VCaP (cell line): ENCODE measurements around the gene MEIS2.

Experiments
- H3K27ac ChIP-seq: fragments of 450-650 bp; 2 replicates; pipeline ENCODE4 v1.5.1; 2017
- TF ChIP-seq, protein P1 (sequence below): fragments of 450-650 bp; conservative IDR thresholded peaks from 2 replicates; pipeline ENCODE4 v1.5.1; 2017; ENCODE audit warnings: mild to moderate bottlenecking, moderate library complexity

MEIS2 gene

DNA sequence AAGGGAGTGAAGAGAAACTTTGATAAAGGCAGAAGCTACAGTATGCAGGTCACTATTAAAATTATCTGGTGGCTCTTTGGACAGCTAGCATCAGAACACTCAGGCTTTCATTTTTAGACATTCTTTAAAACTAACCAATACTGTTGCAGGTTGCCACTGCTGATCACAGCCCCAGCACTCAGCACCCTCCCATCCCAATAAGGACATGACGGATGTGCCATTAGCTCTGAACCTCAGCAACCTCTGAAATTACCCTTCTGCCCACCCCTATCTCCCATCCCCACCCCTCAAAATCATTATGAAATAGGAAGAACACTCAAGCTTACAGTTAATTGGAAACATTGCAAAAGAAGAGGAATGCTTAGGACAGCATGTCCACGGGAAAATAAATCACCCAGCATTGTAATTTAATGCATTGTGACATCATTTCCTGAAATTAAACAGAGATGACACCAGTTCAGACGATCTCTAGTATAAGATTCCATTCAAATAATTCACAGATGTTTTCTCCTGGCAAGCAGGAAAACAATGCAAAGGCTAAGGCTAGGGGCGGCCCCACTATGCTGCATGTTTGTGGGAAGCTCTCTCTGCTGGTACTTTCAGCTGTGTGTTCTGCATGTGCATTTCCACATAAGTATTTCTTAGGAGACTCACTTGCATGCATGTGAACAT is 71.6 kb downstream of the MEIS2 start:
- TF ChIP-seq, protein P1, sequence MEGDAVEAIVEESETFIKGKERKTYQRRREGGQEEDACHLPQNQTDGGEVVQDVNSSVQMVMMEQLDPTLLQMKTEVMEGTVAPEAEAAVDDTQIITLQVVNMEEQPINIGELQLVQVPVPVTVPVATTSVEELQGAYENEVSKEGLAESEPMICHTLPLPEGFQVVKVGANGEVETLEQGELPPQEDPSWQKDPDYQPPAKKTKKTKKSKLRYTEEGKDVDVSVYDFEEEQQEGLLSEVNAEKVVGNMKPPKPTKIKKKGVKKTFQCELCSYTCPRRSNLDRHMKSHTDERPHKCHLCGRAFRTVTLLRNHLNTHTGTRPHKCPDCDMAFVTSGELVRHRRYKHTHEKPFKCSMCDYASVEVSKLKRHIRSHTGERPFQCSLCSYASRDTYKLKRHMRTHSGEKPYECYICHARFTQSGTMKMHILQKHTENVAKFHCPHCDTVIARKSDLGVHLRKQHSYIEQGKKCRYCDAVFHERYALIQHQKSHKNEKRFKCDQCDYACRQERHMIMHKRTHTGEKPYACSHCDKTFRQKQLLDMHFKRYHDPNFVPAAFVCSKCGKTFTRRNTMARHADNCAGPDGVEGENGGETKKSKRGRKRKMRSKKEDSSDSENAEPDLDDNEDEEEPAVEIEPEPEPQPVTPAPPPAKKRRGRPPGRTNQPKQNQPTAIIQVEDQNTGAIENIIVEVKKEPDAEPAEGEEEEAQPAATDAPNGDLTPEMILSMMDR, result no peak
- no peak overlapping the region for H3K27ac ChIP-seq

DNA sequence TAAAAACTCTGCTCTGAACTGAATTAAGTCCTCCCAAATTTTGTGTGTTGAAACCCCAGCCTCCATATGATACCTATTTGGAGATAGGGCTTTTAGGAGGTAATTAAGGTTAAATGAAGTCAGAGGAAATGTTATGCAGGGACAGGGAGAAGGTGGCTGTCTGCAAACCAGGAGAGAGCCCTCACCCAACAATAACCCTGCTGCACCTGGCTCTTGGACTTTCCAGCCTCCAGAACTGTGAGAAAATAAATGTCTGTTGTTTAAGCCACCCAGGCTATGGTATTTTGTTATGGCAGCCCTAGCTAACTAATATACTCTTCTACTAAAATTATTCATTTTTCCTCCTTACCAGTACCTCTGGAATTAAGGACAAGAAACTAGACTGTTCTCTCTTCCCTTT is 79.5 kb downstream of the MEIS2 start:
- H3K27ac ChIP-seq, result no peak overlapping the region

GRCh38 chr15:37019479-37020433 is 80.6 kb downstream of the MEIS2 start:
- H3K27ac ChIP-seq, result no peak overlapping the region
- TF ChIP-seq, protein P1, result no peak

More for the DNA sequence above, 79.5 kb downstream of the MEIS2 start:
- TF ChIP-seq, protein P1, result no peak

DNA sequence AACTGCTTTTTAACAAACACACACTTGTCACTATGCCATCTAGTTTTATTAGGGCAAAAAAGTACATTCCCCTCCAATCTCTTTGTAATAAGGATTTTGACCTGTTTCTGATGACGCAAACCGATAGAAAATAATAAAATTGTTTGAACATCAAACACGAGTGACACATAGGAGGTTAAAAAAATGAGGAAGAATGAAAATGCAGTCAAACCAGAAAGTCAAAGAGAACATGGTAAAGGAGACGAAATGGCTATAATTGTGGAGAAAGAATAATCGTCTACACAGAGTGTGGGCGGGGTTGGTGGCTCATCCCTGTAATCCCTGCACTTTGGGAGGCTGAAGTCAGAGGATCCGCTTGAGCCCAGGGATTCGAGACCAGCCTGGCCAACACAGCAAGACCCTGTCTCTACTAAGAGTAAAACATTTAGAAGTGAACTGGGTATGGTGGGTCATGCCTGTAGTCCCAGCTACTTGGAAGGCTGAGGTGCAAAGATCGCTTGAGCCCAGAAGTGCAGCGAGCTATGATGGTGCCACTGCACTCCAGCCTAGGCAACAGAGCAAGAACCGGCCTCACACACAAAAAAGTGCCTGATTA is 83.2 kb downstream of the MEIS2 start:
- TF ChIP-seq, protein P1, result no peak
- no peak overlapping the region for H3K27ac ChIP-seq

DNA sequence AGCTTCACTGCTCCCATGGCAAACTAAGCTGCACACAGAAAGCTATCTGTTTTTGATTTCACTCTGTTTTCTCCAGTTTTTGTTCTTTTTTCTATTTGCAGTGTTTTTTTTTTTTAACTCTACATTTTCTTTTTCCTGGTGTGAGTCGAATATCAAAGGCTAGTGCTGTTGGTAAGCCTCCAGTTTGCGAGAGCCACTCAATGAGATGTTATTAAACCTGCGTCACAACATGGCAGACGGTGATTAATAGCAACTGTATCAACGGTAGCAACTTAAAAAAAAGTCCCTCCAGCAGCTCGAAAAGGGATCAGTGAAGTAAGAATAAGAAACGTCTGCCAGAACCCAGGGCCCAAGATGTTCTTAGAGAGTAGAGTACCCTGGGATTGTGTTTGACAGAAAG is 84.1 kb downstream of the MEIS2 start:
- TF ChIP-seq, protein P1, result no peak

DNA sequence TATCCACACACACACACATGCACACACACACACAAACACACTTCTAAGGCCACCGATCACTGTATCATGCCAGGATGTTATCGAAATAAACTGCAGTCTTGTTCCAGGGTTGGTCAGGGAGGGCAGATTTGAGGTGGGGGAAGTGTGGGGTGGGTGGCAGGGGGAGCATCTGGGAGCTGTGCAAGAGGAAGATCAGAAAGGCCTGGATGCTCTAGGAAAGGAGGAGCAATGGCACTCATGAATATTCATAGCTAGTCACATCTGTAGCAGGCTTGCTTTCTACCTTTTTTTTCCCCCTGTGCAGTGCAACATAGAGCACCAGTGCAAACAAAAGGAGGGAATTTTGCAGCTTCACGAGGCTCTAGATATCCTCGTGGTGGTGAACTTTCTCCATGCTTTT is 84.9 kb downstream of the MEIS2 start:
- TF ChIP-seq, protein P1, result no peak

More for the DNA sequence above, 84.1 kb downstream of the MEIS2 start:
- H3K27ac ChIP-seq, result no peak overlapping the region

DNA sequence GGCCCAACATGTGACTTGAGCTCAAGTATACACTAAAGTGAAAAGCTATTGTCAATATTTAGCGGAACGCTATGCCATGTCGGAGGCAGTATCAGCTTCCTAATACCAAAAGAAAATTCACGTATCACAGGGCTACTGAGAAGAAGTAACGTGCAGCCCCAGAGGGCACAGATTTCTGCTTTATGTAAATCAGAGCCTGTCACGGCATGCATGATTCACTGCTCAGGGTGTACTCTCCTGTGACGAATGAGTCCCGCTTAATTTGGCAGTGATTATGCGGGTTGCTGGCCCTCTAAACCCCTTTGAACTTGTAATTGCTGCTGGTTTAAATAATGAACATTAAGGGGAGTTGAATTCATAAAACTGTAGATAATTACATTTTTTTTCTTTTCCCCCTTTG is 85.3 kb downstream of the MEIS2 start:
- TF ChIP-seq, protein P1, result no peak

More for the DNA sequence above, 84.9 kb downstream of the MEIS2 start:
- H3K27ac ChIP-seq, result no peak overlapping the region

More for the DNA sequence above, 85.3 kb downstream of the MEIS2 start:
- H3K27ac ChIP-seq, result no peak overlapping the region
